ENCODE results near the gene NPTX1. TPM values are rescaled to one million over a fixed set of nuclear protein-coding genes. Genes with fewer than 3 reads are reported as not detected.

The NPTX1 gene
- total and polyA plus RNA-seq, 9 of the 15 experiments (the other 6 are each of a cell fraction or from before 2014, with no cell fraction given), result 0.04 TPM; not detected in 8

GRCh38 chr17:80441598-80442322 lies 34.6 kb downstream of the NPTX1 start:
- Histone ChIP-seq H3K36me3 (ENCODE audit: control insufficient read depth, insufficient read depth, low read length) (no peaks in the 10 kb centered on the region), H2AFZ (ENCODE audit: low read depth, low read length) (no peak overlapping the region), H3K4me1 (replicated peaks in 1 of 2; ENCODE audit: control insufficient read depth in 2 of 2, insufficient read depth in 2 of 2, low read length in 2 of 2) (peaks cover 0 to 30% of the 10 kb centered on the region in 2 experiments; a peak in 2 of 5 replicates), H3K9ac (ENCODE audit: insufficient read depth in 1 of 2, low read depth in 2 of 2, low read length in 2 of 2) (no peak overlapping the region), H3K27me3 (ENCODE audit: control insufficient read depth in 2 of 2, insufficient read depth in 2 of 2, low read length in 2 of 2) (peaks cover 16 to 64% of the 10 kb centered on the region in 2 experiments; a peak in 3 of 5 replicates), H4K20me1 (replicated peaks; ENCODE audit: control insufficient read depth, insufficient read depth, low read length) (peaks cover 8% of the 10 kb centered on the region), H3K4me2 (ENCODE audit: insufficient read depth, low read length) (no peak overlapping the region), H3K79me2 (ENCODE audit: control insufficient read depth, insufficient read depth, low read length) (no peaks in the 10 kb centered on the region), H3K9me1 (ENCODE audit: control insufficient read depth, insufficient read depth, low read length) (no peaks in the 10 kb centered on the region), H3K27ac (ENCODE audit: extremely low read depth, low read depth, low read length) (no peak overlapping the region), H3K4me3 (no peak overlapping the region), H3K9me3 (replicated peaks; ENCODE audit: control insufficient read depth, insufficient read depth, low read depth, low read length) (no peaks in the 10 kb centered on the region)
- FAIRE-seq (no peak), ATAC-seq (no peak; the same call in 2 of the 3 replicates), DNase-seq (ENCODE audit: extremely low read depth in 1 of 4, low spot score in 3 of 4) (no peak)
- CTCF ChIA-PET (ENCODE audit: low intra/inter-chr PET ratio), result no interaction called here
- intact Hi-C loops (cut with micrococcal nuclease) (no loop called here), in situ Hi-C loops (cut with MboI) (no loop called here)
- WGBS (ENCODE audit: insufficient coverage, low coverage, missing lambda C conversion rate), result 1% methylated on average over 13 of the region's 14 CpGs
- POLR2A ChIA-PET, result no interaction called here
- TF ChIP-seq IFI16 (CRISPR knock-in tag; IDR thresholded peaks at IDR 0.05), result no peak
- TF ChIP-seq MNT (conservative IDR thresholded peaks at IDR 0.05), result no peak
- TF ChIP-seq, protein P1, sequence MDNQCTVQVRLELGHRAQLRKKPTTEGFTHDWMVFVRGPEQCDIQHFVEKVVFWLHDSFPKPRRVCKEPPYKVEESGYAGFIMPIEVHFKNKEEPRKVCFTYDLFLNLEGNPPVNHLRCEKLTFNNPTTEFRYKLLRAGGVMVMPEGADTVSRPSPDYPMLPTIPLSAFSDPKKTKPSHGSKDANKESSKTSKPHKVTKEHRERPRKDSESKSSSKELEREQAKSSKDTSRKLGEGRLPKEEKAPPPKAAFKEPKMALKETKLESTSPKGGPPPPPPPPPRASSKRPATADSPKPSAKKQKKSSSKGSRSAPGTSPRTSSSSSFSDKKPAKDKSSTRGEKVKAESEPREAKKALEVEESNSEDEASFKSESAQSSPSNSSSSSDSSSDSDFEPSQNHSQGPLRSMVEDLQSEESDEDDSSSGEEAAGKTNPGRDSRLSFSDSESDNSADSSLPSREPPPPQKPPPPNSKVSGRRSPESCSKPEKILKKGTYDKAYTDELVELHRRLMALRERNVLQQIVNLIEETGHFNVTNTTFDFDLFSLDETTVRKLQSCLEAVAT (IDR thresholded peaks at IDR 0.05), result no peak
- TF ChIP-seq SNIP1 (IDR thresholded peaks at IDR 0.05; ENCODE audit: low read depth), result no peak
- no peak for TF ChIP-seq ELF2 (CRISPR knock-in tag; IDR thresholded peaks at IDR 0.05)
- BruUV-seq (replicated peaks), result no TSS peak
